ENCODE measurements around the gene SLC8A3.

Gene SLC8A3

GRCh38 chr14:70114621-70115156 is 74.1 kb downstream of the SLC8A3 start:
- no peak for DNase-seq

GRCh38 chr14:70113211-70113610 is 75.5 kb downstream of the SLC8A3 start:
- no peak for DNase-seq

GRCh38 chr14:70108419-70108818 is 80.3 kb downstream of the SLC8A3 start:
- no peak for DNase-seq

- DNase-seq = no peak
These were observed 81.4 kb downstream of the SLC8A3 start for GRCh38 chr14:70107309-70107708.

GRCh38 chr14:70100071-70100470 is 88.7 kb downstream of the SLC8A3 start:
- DNase-seq = no peak

GRCh38 chr14:70098250-70098809 is 90.4 kb downstream of the SLC8A3 start:
- DNase-seq = no peak

- no peak for DNase-seq
These were observed 91.0 kb downstream of the SLC8A3 start for GRCh38 chr14:70097576-70098249.

GRCh38 chr14:70096866-70097265 is 91.9 kb downstream of the SLC8A3 start:
- DNase-seq = no peak

GRCh38 chr14:70094631-70095030 is 94.1 kb downstream of the SLC8A3 start:
- no peak for DNase-seq

- DNase-seq = no peak
These were observed 94.6 kb downstream of the SLC8A3 start for GRCh38 chr14:70094106-70094505.

GRCh38 chr14:70093156-70093555 is 95.6 kb downstream of the SLC8A3 start:
- DNase-seq = no peak

- DNase-seq = no peak
These were observed 101.4 kb downstream of the SLC8A3 start for GRCh38 chr14:70087380-70087697.

GRCh38 chr14:70086685-70087379 is 101.9 kb downstream of the SLC8A3 start:
- peak; percentile 60 to 67 (median 65) for DNase-seq

- no peak for DNase-seq
These were observed 104.5 kb downstream of the SLC8A3 start for GRCh38 chr14:70084226-70084625.

- DNase-seq = peak in 2 of 3 donors; percentile 8 to 15
These were observed 106.4 kb downstream of the SLC8A3 start for GRCh38 chr14:70082394-70082793.

GRCh38 chr14:70080076-70080475 is 108.7 kb downstream of the SLC8A3 start:
- no peak for DNase-seq

- DNase-seq = no peak
These were observed 110.4 kb downstream of the SLC8A3 start for GRCh38 chr14:70078329-70078728.

GRCh38 chr14:70077720-70078119 is 111.0 kb downstream of the SLC8A3 start:
- no peak for DNase-seq

- DNase-seq = no peak
These were observed 111.7 kb downstream of the SLC8A3 start for GRCh38 chr14:70077005-70077404.

GRCh38 chr14:70073924-70074566 is 114.7 kb downstream of the SLC8A3 start:
- peak; percentile 77 to 88 (median 81) for DNase-seq

- no peak for DNase-seq
These were observed 119.6 kb downstream of the SLC8A3 start for GRCh38 chr14:70069186-70069585.

- DNase-seq = no peak
These were observed 120.9 kb downstream of the SLC8A3 start for GRCh38 chr14:70067810-70068209.

- DNase-seq = peak in 2 of 3 donors; percentile 3 to 37
These were observed 124.5 kb downstream of the SLC8A3 start for GRCh38 chr14:70064136-70064865.
